ENCODE measurements around the gene MORN1.

DNA sequence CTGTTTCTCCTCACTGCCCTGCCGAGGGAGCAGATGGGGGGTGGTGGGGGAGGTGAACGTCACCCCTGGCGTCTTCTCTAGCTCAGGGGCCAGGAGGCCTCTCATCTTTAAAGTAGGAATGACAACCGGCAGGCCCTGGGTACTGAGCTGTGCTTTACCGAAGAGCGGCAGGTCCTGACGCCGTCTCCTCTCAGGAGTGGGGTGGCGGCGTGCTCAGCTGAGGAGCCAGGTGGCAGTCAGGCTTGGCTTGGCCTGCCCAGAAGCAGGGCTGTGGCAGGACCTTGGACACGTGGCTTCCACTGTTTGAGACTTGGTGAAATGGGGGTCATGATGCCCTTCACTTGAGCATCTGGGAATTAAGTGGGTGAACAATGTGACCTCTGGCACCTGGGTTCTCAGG is 3.4 kb upstream of the MORN1 start:
- TF ChIP-seq, protein P1, sequence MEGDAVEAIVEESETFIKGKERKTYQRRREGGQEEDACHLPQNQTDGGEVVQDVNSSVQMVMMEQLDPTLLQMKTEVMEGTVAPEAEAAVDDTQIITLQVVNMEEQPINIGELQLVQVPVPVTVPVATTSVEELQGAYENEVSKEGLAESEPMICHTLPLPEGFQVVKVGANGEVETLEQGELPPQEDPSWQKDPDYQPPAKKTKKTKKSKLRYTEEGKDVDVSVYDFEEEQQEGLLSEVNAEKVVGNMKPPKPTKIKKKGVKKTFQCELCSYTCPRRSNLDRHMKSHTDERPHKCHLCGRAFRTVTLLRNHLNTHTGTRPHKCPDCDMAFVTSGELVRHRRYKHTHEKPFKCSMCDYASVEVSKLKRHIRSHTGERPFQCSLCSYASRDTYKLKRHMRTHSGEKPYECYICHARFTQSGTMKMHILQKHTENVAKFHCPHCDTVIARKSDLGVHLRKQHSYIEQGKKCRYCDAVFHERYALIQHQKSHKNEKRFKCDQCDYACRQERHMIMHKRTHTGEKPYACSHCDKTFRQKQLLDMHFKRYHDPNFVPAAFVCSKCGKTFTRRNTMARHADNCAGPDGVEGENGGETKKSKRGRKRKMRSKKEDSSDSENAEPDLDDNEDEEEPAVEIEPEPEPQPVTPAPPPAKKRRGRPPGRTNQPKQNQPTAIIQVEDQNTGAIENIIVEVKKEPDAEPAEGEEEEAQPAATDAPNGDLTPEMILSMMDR (IDR thresholded peaks at IDR 0.05) = no peak
- TF ChIP-seq POLR2AphosphoS5 (IDR thresholded peaks at IDR 0.05) (no peak), EP300 (IDR thresholded peaks at IDR 0.05) (no peak)

Data from gastroesophageal sphincter (tissue), 3 donors.